GM23338 (cell line): ENCODE data around the gene CADPS. TPM values are rescaled to one million over a fixed set of nuclear protein-coding genes. Genes with fewer than 3 reads are reported as not detected.

Source experiments
- ATAC-seq: fragments of 200-7000 bp; cut with Tn5 transposase; 3 replicates; pipeline ENCODE4 v1.9.1; 2020
- DNase-seq: peaks from one replicate; pipeline ENCODE4 v3.0.0-alpha.2; 2015; ENCODE audit warnings: low spot score
- H2AFZ ChIP-seq: fragments of 200-600 bp; sonication (generic); 2 replicates; pipeline ENCODE4 v1.8.0; 2016; ENCODE audit warnings: antibody characterized with exemption, mild to moderate bottlenecking, moderate library complexity
- H3F3A ChIP-seq: fragments of 200-600 bp; sonication (generic); replicated peaks from 2 replicates; pipeline ENCODE4 v1.8.0; 2017; ENCODE audit warnings: antibody characterized with exemption, mixed run types, low read depth
- H3K27ac ChIP-seq: fragments of 200-600 bp; sonication (generic); 2 replicates; pipeline ENCODE4 v1.6.1; 2016; ENCODE audit warnings: low read depth
- H3K27me3 ChIP-seq: fragments of 200-600 bp; sonication (generic); 2 replicates; pipeline ENCODE4 v1.8.0; 2016; ENCODE audit warnings: mild to moderate bottlenecking, mixed run types, moderate library complexity; ENCODE audit not compliant: insufficient read depth
- H3K36me3 ChIP-seq: fragments of 200-600 bp; sonication (generic); 2 replicates; pipeline ENCODE4 v1.8.0; 2016; ENCODE audit warnings: mild to moderate bottlenecking; ENCODE audit not compliant: insufficient read depth
- H3K4me1 ChIP-seq: fragments of 200-600 bp; sonication (generic); 2 replicates; pipeline ENCODE4 v1.8.0; 2016; ENCODE audit warnings: mild to moderate bottlenecking, moderate library complexity; ENCODE audit not compliant: insufficient read depth
- H3K4me2 ChIP-seq: fragments of 200-600 bp; sonication (generic); 2 replicates; pipeline ENCODE4 v1.7.1; 2017; ENCODE audit warnings: mixed run types
- H3K4me3 ChIP-seq: fragments of 200-600 bp; sonication (generic); 2 replicates; pipeline ENCODE4 v1.6.1; 2016; ENCODE audit warnings: mixed run types
- H3K79me2 ChIP-seq: fragments of 200-600 bp; sonication (generic); replicated peaks from 2 replicates; pipeline ENCODE4 v1.8.0; 2017; ENCODE audit warnings: mild to moderate bottlenecking; ENCODE audit not compliant: insufficient read depth
- H3K9me2 ChIP-seq: fragments of 200-600 bp; sonication (generic); 2 replicates; pipeline ENCODE4 v1.8.0; 2017; ENCODE audit not compliant: insufficient read depth
- H4K20me1 ChIP-seq: fragments of 200-600 bp; sonication (generic); replicated peaks from 2 replicates; pipeline ENCODE4 v1.8.0; 2017; ENCODE audit warnings: mild to moderate bottlenecking; ENCODE audit not compliant: insufficient read depth
- H3K27ac Mint-ChIP-seq: 2 replicates; pipeline ENCODE4 v1.8.0; 2020; ENCODE audit warnings: inconsistent platforms, mild to moderate bottlenecking, moderate library complexity, mixed read lengths
- H3K27me3 Mint-ChIP-seq: 3 replicates; pipeline ENCODE4 v1.8.0; 2022; ENCODE audit warnings: low read depth, mild to moderate bottlenecking, moderate library complexity, mixed read lengths, inconsistent platforms; ENCODE audit not compliant: insufficient read depth, poor library complexity
- H3K36me3 Mint-ChIP-seq: 3 replicates; pipeline ENCODE4 v1.8.0; 2021; ENCODE audit warnings: low read depth, mild to moderate bottlenecking, inconsistent platforms, moderate library complexity, mixed read lengths
- H3K4me1 Mint-ChIP-seq: 3 replicates; pipeline ENCODE4 v1.8.0; 2020; ENCODE audit warnings: mild to moderate bottlenecking, inconsistent platforms, mixed read lengths
- H3K4me3 Mint-ChIP-seq: 3 replicates; pipeline ENCODE4 v1.8.0; 2021; ENCODE audit warnings: moderate library complexity, mild to moderate bottlenecking, inconsistent platforms, mixed read lengths
- H3K9me3 Mint-ChIP-seq: 3 replicates; pipeline ENCODE4 v1.8.0; 2020; ENCODE audit warnings: moderate library complexity, mild to moderate bottlenecking, inconsistent platforms, mixed read lengths
- CREB1 ChIP-seq: fragments of 250-450 bp; sonication (Bioruptor Pico); IDR thresholded peaks from 2 replicates; pipeline ENCODE4 v1.5.0; 2020; ENCODE audit warnings: low read depth, mild to moderate bottlenecking, moderate library complexity
- CTCF ChIP-seq, 2 experiments: fragments of 200-600 bp in 1 of 2; sonication (generic) in 1 of 2; conservative IDR thresholded peaks; 2 replicates each; pipeline versions ENCODE4 v1.5.1 to v1.6.1; 2016 to 2017; ENCODE audit warnings: antibody characterized with exemption in 2 of 2, low read depth in 2 of 2, mild to moderate bottlenecking in 2 of 2, moderate library complexity in 1 of 2
- EZH2 ChIP-seq: fragments of 200-600 bp; sonication (generic); IDR thresholded peaks from one replicate; pipeline ENCODE4 v1.8.0; 2017; ENCODE audit warnings: antibody characterized with exemption, mild to moderate bottlenecking, low read depth; ENCODE audit not compliant: unreplicated experiment
- EZH2phosphoT487 ChIP-seq: fragments of 200-600 bp; sonication (generic); IDR thresholded peaks from one replicate; pipeline ENCODE4 v1.8.1; 2018; ENCODE audit warnings: antibody characterized with exemption; ENCODE audit not compliant: unreplicated experiment
- JUNB ChIP-seq: IDR thresholded peaks from one replicate; pipeline ENCODE4 v1.6.1; 2016; ENCODE audit warnings: antibody characterized with exemption; ENCODE audit not compliant: unreplicated experiment
- NANOG ChIP-seq: IDR thresholded peaks from 2 replicates; pipeline ENCODE4 v1.6.1; 2016; ENCODE audit warnings: antibody characterized with exemption, borderline replicate concordance
- POLR2AphosphoS5 ChIP-seq: IDR thresholded peaks from 2 replicates; pipeline ENCODE4 v1.6.1; 2016; ENCODE audit warnings: antibody characterized with exemption, low read depth
- REST ChIP-seq: IDR thresholded peaks from one replicate; pipeline ENCODE4 v1.6.1; 2018; ENCODE audit warnings: antibody characterized with exemption; ENCODE audit not compliant: unreplicated experiment
- ZNF114 ChIP-seq: fragments of 250-450 bp; sonication (Bioruptor Pico); IDR thresholded peaks from 2 replicates; pipeline ENCODE4 v1.5.0; 2020; ENCODE audit warnings: mild to moderate bottlenecking, moderate library complexity
- ZNF331 ChIP-seq: fragments of 250-450 bp; sonication (Bioruptor Pico); IDR thresholded peaks from 2 replicates; pipeline ENCODE4 v1.5.0; 2020; ENCODE audit warnings: low read depth, mild to moderate bottlenecking, moderate library complexity
- polyA plus RNA-seq: library from polyadenylated mRNA; unstranded; fragments of >200 nt; fragmentation: Nextera tagmentation; extraction: Ambion mirVana; gene quantifications from 2 replicates; pipeline ENCODE4 v1.2.1, GENCODE V29; 2016
- total RNA-seq: library from RNA; depleted of rRNA; stranded (reverse); fragments of >200 nt; shearing (Covaris generic); gene quantifications from 2 replicates; pipeline ENCODE4 v1.2.3, GENCODE V29; 2014

Gene CADPS
- total and polyA plus RNA-seq, 2 experiments from 2014 or later, result 14.7 to 22.0 TPM

GRCh38 chr3:62777130-62777529, 98.1 kb downstream of the CADPS start (continued):
- no peak for TF ChIP-seq REST
- TF ChIP-seq ZNF331, result no peak
- TF ChIP-seq NANOG, result no peak
- TF ChIP-seq CREB1 (CRISPR knock-in tag), result no peak

GRCh38 chr3:62774221-62774620, 101.0 kb downstream of the CADPS start:
- no peak for ATAC-seq
- DNase-seq, result no peak
- H3K27me3 ChIP-seq, result no peaks in the 10 kb centered on the region
- TF ChIP-seq ZNF114 (CRISPR knock-in tag), result no peak
- TF ChIP-seq CREB1 (CRISPR knock-in tag), result no peak
- TF ChIP-seq EZH2, result no peak
- TF ChIP-seq CTCF (conservative IDR thresholded peaks at IDR 0.05; ENCODE audit: low read depth in 2 of 2), result no peak
- no peak for TF ChIP-seq EZH2phosphoT487
- no peak for TF ChIP-seq JUNB
- TF ChIP-seq REST, result no peak
- TF ChIP-seq ZNF331, result no peak
- TF ChIP-seq POLR2AphosphoS5, result no peak
- TF ChIP-seq NANOG, result no peak

More at GRCh38 chr3:62774221-62774620, 101.0 kb downstream of the CADPS start:
- no peak overlapping the region for H2AFZ ChIP-seq
- no peaks in the 10 kb centered on the region for H3K9me2 ChIP-seq
- H3K9me3 Mint-ChIP-seq, result no peaks in the 10 kb centered on the region
- no peak overlapping the region for H3K27ac Mint-ChIP-seq
- no peaks in the 10 kb centered on the region for H3K79me2 ChIP-seq
- 0 out of 3 replicates have a peak, but pooled peaks cover 2% of the 10 kb centered on the region for H3K4me1 Mint-ChIP-seq
- no peaks in the 10 kb centered on the region for H3K4me1 ChIP-seq
- no peaks in the 10 kb centered on the region for H3F3A ChIP-seq
- H3K36me3 ChIP-seq, result no peaks in the 10 kb centered on the region
- peaks cover 2% of the 10 kb centered on the region for H3K27me3 Mint-ChIP-seq
- no peak overlapping the region for H3K4me3 ChIP-seq
- H3K4me3 Mint-ChIP-seq, result no peak overlapping the region
- H4K20me1 ChIP-seq, result no peaks in the 10 kb centered on the region
- no peak overlapping the region for H3K4me2 ChIP-seq
- H3K36me3 Mint-ChIP-seq, result no peaks in the 10 kb centered on the region
- no peak overlapping the region for H3K27ac ChIP-seq
